NCI-H226 (cell line): ENCODE results near the gene IFNGR2.
"Not testable (repeated sequence)": the region's sequence is repeated elsewhere in the genome, so short reads cannot be mapped to it uniquely, and the experiment has no call there.

Experiments used
- DNase-seq: peaks from one replicate; pipeline ENCODE4 v3.0.0-alpha.2; 2015

The IFNGR2 gene

GRCh38 chr21:33403786-33404585, 773 bp downstream of the IFNGR2 start:
- DNase-seq = no peak

GRCh38 chr21:33406493-33406892, 3.3 kb downstream of the IFNGR2 start:
- DNase-seq = no peak

- no peak for DNase-seq
These were observed 8.8 kb downstream of the IFNGR2 start for GRCh38 chr21:33411949-33412430.

GRCh38 chr21:33412439-33412831, 9.2 kb downstream of the IFNGR2 start:
- DNase-seq = not testable (repeated sequence)

GRCh38 chr21:33412832-33413519, 9.8 kb downstream of the IFNGR2 start:
- no peak for DNase-seq

GRCh38 chr21:33414068-33414467, 10.9 kb downstream of the IFNGR2 start:
- DNase-seq = no peak

GRCh38 chr21:33414926-33415325, 11.7 kb downstream of the IFNGR2 start:
- no peak for DNase-seq

- DNase-seq = no peak
These were observed 15.5 kb downstream of the IFNGR2 start for GRCh38 chr21:33418691-33419090.

- DNase-seq = peak; percentile 11
These were observed 16.4 kb downstream of the IFNGR2 start for GRCh38 chr21:33419538-33420123.

- DNase-seq = no peak
These were observed 18.6 kb downstream of the IFNGR2 start for GRCh38 chr21:33421713-33422393.

- no peak for DNase-seq
These were observed 21.0 kb downstream of the IFNGR2 start for GRCh38 chr21:33424214-33424613.

GRCh38 chr21:33425825-33426224, 22.6 kb downstream of the IFNGR2 start:
- DNase-seq = no peak

- DNase-seq = no peak
These were observed 23.8 kb downstream of the IFNGR2 start for GRCh38 chr21:33427051-33427450.

GRCh38 chr21:33428669-33429068, 25.5 kb downstream of the IFNGR2 start:
- DNase-seq = peak; percentile 55

- DNase-seq = no peak
These were observed 27.6 kb downstream of the IFNGR2 start for GRCh38 chr21:33430858-33431257.

GRCh38 chr21:33432496-33432895, 29.3 kb downstream of the IFNGR2 start:
- DNase-seq = no peak

- DNase-seq = no peak
These were observed 29.8 kb downstream of the IFNGR2 start for GRCh38 chr21:33433001-33433400.

- DNase-seq = no peak
These were observed 30.4 kb downstream of the IFNGR2 start for GRCh38 chr21:33433425-33434114.

GRCh38 chr21:33434770-33435360, 31.7 kb downstream of the IFNGR2 start:
- peak; percentile 83 for DNase-seq

- no peak for DNase-seq
These were observed 33.9 kb downstream of the IFNGR2 start for GRCh38 chr21:33437140-33437539.

GRCh38 chr21:33441489-33442477, 38.6 kb downstream of the IFNGR2 start:
- no peak for DNase-seq
